ENCODE data around the gene LTBP2. TPM values are rescaled to one million over a fixed set of nuclear protein-coding genes. Genes with fewer than 3 reads are reported as not detected.

The LTBP2 gene
- total and polyA plus RNA-seq, 2 of the 8 experiments (the other 6 are each of a cell fraction or from before 2014, with no cell fraction given), result 0.48 to 0.89 TPM

DNA sequence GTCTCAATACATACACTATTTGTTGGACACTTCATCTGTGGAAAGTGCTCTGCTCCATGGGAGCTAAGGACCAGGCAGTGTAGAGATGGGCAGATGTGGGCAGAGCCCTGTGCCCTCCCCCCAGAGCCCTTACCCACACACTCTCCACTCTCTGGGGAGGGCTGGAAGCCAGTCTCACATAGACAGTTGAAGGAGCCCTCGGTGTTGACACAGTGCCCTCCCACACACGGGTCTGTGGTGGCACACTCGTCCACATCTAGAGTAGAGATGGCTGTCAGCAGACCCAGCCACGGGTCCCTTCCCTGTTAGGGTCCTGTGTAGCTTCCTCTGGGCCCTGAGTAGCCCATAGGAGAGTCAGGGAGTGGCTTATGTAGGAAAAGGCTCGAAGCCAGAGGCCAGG is 104.2 kb downstream of the LTBP2 start:
- Histone ChIP-seq H2BK120ac (replicated peaks; ENCODE audit: low read depth, low read length) (no peak overlapping the region), H3K79me1 (ENCODE audit: low read depth, low read length) (no peaks in the 10 kb centered on the region), H2BK5ac (ENCODE audit: low read depth, low read length) (no peak overlapping the region), H2BK20ac (ENCODE audit: low read length) (no peak overlapping the region), H3K27me3 (replicated peaks in 1 of 4; ENCODE audit: control insufficient read depth in 3 of 4, extremely low read depth in 1 of 4, insufficient read depth in 3 of 4, low read length in 3 of 4) (no peaks in the 10 kb centered on the region; a peak in 1 of 7 replicates), H2BK15ac (ENCODE audit: low read length) (no peak overlapping the region), H3K9ac (replicated peaks in 1 of 4; ENCODE audit: extremely low read depth in 1 of 4, low read depth in 3 of 4, low read length in 3 of 4) (no peak overlapping the region), H3K9me3 (ENCODE audit: insufficient read depth in 2 of 2, low read depth in 1 of 2, low read length in 1 of 2) (no peaks in the 10 kb centered on the region), H3K18ac (ENCODE audit: extremely low read depth, low read length) (no peak overlapping the region), H2AFZ (ENCODE audit: low read length) (no peak overlapping the region), H4K5ac (ENCODE audit: insufficient read length, low read depth, low read length) (no peak overlapping the region), H4K20me1 (replicated peaks in 1 of 2; ENCODE audit: control insufficient read depth in 1 of 2, insufficient read depth in 2 of 2, low read length in 2 of 2) (no peaks in the 10 kb centered on the region), H3K27ac (ENCODE audit: low read depth, low read length) (no peak overlapping the region), H3K14ac (ENCODE audit: insufficient read length) (no peak overlapping the region), H3K4ac (replicated peaks; ENCODE audit: insufficient read length, low read depth, low read length) (no peak overlapping the region), H2AK5ac (ENCODE audit: low read depth, low read length) (no peak overlapping the region), H3K36me3 (ENCODE audit: control insufficient read depth in 2 of 4, insufficient read depth in 4 of 4, low read length in 3 of 4) (no peaks in the 10 kb centered on the region), H4K91ac (replicated peaks; ENCODE audit: insufficient read length, low read length) (no peak overlapping the region), H2BK12ac (ENCODE audit: low read depth, low read length) (no peak overlapping the region), H3K4me1 (replicated peaks in 1 of 4; ENCODE audit: control insufficient read depth in 3 of 4, insufficient read depth in 4 of 4, low read length in 3 of 4) (peaks cover 0 to 19% (median 11%) of the 10 kb centered on the region in 4 experiments; a peak in 5 of 7 replicates), H3K56ac (replicated peaks; ENCODE audit: insufficient read length, low read depth, low read length) (no peak overlapping the region), H3K23me2 (ENCODE audit: low read depth, low read length) (no peaks in the 10 kb centered on the region), H4K8ac (ENCODE audit: extremely low read depth, insufficient read depth, low read length) (no peak overlapping the region), H3K4me2 (ENCODE audit: insufficient read depth in 1 of 2, low read depth in 2 of 2, low read length in 2 of 2) (no peak overlapping the region), H3K23ac (ENCODE audit: insufficient read length) (no peak overlapping the region), H3K4me3 (ENCODE audit: extremely low read depth in 1 of 4, insufficient read depth in 2 of 4, low read depth in 3 of 4, low read length in 4 of 4) (no peak overlapping the region), H3K79me2 (ENCODE audit: control insufficient read depth in 1 of 2, insufficient read depth in 2 of 2, low read length in 2 of 2) (no peaks in the 10 kb centered on the region)
- no peak for TF ChIP-seq CBX5 (IDR thresholded peaks at IDR 0.05; ENCODE audit: low read depth, low read length)
- TF ChIP-seq JUN (IDR thresholded peaks at IDR 0.05; ENCODE audit: low read depth, low read length), result no peak
- no peak for TF ChIP-seq YY1 (IDR thresholded peaks at IDR 0.05; ENCODE audit: low read depth, low read length)
- no peak for TF ChIP-seq EGR1 (IDR thresholded peaks at IDR 0.05; ENCODE audit: borderline replicate concordance, low read depth, low read length)
- no peak for TF ChIP-seq SUZ12 (IDR thresholded peaks at IDR 0.05; ENCODE audit: low read length)
- no peak for TF ChIP-seq RFX5 (IDR thresholded peaks at IDR 0.05; ENCODE audit: borderline replicate concordance, low read depth, low read length)
- no peak for TF ChIP-seq MAFK (IDR thresholded peaks at IDR 0.05; ENCODE audit: low read depth, low read length)
- no peak for DNase-seq (ENCODE audit: low read depth in 1 of 2, low spot score in 2 of 2)
- no peak for FAIRE-seq
- WGBS, 2 experiments (ENCODE audit: extremely low coverage in 1 of 2, insufficient coverage in 1 of 2, insufficient read length in 1 of 2, insufficient replicate concordance in 2 of 2, low coverage in 1 of 2, low lambda C conversion rate in 2 of 2, missing lambda C conversion rate in 1 of 2), result 88% methylated on average over 5 of the region's 5 CpGs; no CpG with 5 or more reads in 1 of the 2 experiments
- CTCF ChIA-PET (ENCODE audit: partially characterized antibody), result interaction anchor here (0.5 to 6.5 kb wide), 31 partner anchors 8 to 300 kb away, joined by 3 to 64 read pairs (median 5); partner anchors contain the start of gene LTBP2
- POLR2A ChIA-PET (ENCODE audit: partially characterized antibody), result interaction anchor here (1.1 to 1.5 kb wide), 2 partner anchors 10 to 104 kb away, joined by 3 read pairs; partner anchors contain the start of gene LTBP2

Data from H1 (cell line).